ENCODE measurements around the gene KANSL1.

DNA sequence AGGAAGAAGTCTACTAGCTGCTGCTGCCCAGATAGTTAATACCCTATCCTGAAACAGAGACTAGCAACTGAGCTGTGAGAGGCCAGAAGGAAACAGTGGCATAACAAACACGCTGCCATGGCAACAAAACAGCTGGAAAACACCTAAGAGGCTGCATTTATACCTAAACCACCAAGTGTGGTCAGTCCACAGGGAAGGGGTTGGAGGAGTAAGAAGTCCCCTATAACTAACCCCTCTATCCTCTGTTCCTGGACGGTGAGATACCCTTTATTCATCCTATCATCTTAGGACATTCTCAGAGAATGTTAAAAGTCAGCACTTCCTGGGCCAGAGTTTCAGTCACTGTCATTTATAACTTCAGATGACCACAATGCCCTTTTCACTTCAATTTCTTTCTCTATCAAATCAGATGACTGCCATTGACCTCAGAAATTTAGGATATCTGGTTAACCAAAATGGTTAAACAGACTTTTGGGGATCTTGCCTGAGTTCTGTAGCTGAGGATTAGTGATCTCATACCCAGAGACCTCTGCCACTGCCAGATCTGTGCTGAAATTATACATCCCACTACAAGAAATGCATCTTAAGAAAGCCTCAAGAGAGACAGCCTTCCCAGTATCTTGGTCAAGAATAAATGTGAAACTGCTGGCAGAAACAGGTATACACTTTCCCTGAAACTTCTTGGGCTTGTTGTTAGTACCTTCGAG, 158.0 kb downstream of the KANSL1 start:
- TF ChIP-seq, protein P1, sequence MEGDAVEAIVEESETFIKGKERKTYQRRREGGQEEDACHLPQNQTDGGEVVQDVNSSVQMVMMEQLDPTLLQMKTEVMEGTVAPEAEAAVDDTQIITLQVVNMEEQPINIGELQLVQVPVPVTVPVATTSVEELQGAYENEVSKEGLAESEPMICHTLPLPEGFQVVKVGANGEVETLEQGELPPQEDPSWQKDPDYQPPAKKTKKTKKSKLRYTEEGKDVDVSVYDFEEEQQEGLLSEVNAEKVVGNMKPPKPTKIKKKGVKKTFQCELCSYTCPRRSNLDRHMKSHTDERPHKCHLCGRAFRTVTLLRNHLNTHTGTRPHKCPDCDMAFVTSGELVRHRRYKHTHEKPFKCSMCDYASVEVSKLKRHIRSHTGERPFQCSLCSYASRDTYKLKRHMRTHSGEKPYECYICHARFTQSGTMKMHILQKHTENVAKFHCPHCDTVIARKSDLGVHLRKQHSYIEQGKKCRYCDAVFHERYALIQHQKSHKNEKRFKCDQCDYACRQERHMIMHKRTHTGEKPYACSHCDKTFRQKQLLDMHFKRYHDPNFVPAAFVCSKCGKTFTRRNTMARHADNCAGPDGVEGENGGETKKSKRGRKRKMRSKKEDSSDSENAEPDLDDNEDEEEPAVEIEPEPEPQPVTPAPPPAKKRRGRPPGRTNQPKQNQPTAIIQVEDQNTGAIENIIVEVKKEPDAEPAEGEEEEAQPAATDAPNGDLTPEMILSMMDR (IDR thresholded peaks at IDR 0.05) = no peak
- TF ChIP-seq EZH2 (IDR thresholded peaks at IDR 0.05; ENCODE audit: borderline replicate concordance, insufficient read depth, low read depth, low read length, poor library complexity, severe bottlenecking) = no peak
